Neutrophil (primary cell): ENCODE results near the gene TRNAU1AP.
"Not testable (repeated sequence)": the region's sequence is repeated elsewhere in the genome, so short reads cannot be mapped to it uniquely, and the experiment has no call there.

ENCODE experiments used
- H3K27ac ChIP-seq: fragments of 200-600 bp; sonication (generic); 2 replicates; pipeline ENCODE4 v1.5.1; 2016; ENCODE audit warnings: mild to moderate bottlenecking, moderate library complexity
- H3K27me3 ChIP-seq: fragments of 200-600 bp; sonication (generic); 2 replicates; pipeline ENCODE4 v1.6.0; 2016; ENCODE audit warnings: mild to moderate bottlenecking
- H3K36me3 ChIP-seq: fragments of 200-600 bp; sonication (generic); 2 replicates; pipeline ENCODE4 v1.5.1; 2017
- H3K4me1 ChIP-seq, 2 experiments: fragments of 200-600 bp in 1 of 2; sonication (generic) in 1 of 2; 1 replicate in 1 of 2; 2 replicates in 1 of 2; pipeline versions ENCODE4 v1.5.1 to v1.6.1; 2013 to 2016; ENCODE audit warnings: low read depth in 1 of 2, low read length in 1 of 2, mild to moderate bottlenecking in 1 of 2, moderate library complexity in 1 of 2; ENCODE audit not compliant: control insufficient read depth in 1 of 2, insufficient read depth in 1 of 2
- H3K4me3 ChIP-seq, 2 experiments: fragments of 200-600 bp in 1 of 2; sonication (generic) in 1 of 2; 1 replicate in 1 of 2; 2 replicates in 1 of 2; pipeline ENCODE4 v1.5.1; 2013 to 2016; ENCODE audit warnings: low read depth in 1 of 2, low read length in 1 of 2, mild to moderate bottlenecking in 1 of 2, moderate library complexity in 1 of 2
- H3K9me3 ChIP-seq: fragments of 200-600 bp; sonication (generic); 2 replicates; pipeline ENCODE4 v1.5.1; 2016
- TF ChIP-seq, protein P1 (sequence below): fragments of 200-600 bp; sonication (generic); IDR thresholded peaks from 2 replicates; pipeline ENCODE4 v1.5.1; 2016; ENCODE audit warnings: antibody characterized with exemption

TRNAU1AP gene

DNA sequence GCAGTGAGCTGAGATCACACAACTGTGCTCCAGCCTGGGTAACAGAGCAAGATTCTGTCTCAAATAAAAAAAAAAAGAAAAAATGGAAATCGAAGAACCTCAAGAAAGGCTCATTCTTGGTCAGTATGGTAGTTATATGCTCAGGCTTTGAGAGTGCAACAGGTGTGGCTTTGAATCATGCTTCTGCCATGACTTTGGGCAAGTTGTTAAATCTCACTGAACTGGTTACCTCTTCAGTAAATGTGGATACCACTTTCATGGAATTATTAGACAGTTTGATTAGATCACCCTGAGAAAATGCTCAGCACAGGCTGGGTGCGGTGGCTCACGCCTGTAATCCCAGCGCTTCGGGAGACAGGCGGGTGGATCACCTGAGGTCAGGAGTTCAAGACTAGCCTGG is 12.8 kb downstream of the TRNAU1AP start:
- Histone ChIP-seq H3K4me1 (no peaks in the 10 kb centered on the region), H3K27ac (no peak overlapping the region), H3K9me3 (no peaks in the 10 kb centered on the region), H3K36me3 (peaks cover 94% of the 10 kb centered on the region), H3K4me3 (no peak overlapping the region), H3K27me3 (no peaks in the 10 kb centered on the region)
- TF ChIP-seq, protein P1, sequence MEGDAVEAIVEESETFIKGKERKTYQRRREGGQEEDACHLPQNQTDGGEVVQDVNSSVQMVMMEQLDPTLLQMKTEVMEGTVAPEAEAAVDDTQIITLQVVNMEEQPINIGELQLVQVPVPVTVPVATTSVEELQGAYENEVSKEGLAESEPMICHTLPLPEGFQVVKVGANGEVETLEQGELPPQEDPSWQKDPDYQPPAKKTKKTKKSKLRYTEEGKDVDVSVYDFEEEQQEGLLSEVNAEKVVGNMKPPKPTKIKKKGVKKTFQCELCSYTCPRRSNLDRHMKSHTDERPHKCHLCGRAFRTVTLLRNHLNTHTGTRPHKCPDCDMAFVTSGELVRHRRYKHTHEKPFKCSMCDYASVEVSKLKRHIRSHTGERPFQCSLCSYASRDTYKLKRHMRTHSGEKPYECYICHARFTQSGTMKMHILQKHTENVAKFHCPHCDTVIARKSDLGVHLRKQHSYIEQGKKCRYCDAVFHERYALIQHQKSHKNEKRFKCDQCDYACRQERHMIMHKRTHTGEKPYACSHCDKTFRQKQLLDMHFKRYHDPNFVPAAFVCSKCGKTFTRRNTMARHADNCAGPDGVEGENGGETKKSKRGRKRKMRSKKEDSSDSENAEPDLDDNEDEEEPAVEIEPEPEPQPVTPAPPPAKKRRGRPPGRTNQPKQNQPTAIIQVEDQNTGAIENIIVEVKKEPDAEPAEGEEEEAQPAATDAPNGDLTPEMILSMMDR: no peak

DNA sequence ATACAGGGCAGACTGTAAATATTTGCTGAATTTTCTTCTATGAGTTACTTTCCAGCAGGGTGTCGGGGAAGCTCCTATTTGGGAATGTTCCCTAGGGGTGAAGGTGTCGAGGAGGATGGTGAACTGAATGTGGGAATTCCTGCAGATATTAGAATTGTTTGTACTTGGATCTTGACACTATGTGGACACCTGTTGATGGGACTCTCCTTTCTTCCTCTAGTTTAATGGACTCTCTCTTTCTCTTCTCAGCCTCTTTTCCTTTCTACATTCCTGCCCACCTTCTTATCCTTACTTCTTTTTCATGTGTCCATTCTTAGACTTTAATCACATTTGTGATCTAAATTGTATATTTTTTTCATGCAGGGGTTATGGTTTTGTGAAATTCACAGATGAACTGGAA is 14.0 kb downstream of the TRNAU1AP start:
- Histone ChIP-seq H3K4me1 (no peaks in the 10 kb centered on the region), H3K9me3 (no peaks in the 10 kb centered on the region), H3K36me3 (peaks cover 94% of the 10 kb centered on the region), H3K27me3 (no peaks in the 10 kb centered on the region), H3K4me3 (no peak overlapping the region), H3K27ac (no peak overlapping the region)
- TF ChIP-seq, protein P1: no peak

DNA sequence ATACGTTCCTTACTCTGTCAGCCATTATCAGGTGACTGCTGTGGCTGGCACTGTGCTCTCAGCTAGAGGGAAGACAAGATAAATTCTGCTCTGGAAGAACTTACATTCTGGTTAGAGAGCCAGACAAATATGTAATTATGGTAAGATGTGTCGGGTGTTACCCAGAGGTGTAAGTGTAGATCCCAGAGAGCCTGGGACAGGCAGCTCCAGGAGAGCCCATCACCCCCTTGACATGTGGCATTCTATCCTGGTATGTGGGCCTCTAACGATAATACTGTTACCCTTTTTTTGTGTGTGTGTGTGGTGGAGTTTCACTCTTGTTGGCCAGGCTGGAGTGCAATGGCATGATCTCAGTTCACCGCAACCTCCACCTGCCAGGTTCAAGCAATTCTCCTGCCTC is 19.0 kb downstream of the TRNAU1AP start:
- TF ChIP-seq, protein P1: no peak
- Histone ChIP-seq H3K27ac (no peak overlapping the region), H3K36me3 (peaks cover 87% of the 10 kb centered on the region), H3K4me3 (no peak overlapping the region), H3K4me1 (no peaks in the 10 kb centered on the region), H3K27me3 (no peaks in the 10 kb centered on the region), H3K9me3 (no peaks in the 10 kb centered on the region)

DNA sequence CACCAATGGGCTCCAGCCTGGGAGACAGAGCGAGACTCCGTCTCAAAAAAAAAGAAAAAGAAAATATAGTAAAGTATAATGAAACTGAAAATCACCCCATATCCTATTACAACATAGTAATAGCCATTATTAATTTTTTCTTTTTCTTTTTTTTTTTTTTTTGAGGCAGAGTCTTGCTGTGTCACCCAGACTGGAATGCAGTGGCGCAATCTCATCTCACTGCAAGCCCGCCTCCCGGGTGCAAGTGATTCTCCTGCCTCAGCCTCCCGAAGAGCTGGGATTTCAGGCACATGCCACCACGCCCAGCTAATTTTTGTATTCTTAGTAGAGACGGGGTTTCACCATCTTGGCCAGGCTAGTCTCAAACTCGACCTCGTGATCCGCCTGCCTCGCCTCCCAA is 20.0 kb downstream of the TRNAU1AP start:
- H3K9me3 ChIP-seq, H3K4me3 ChIP-seq, H3K27ac ChIP-seq, H3K4me1 ChIP-seq, H3K27me3 ChIP-seq: not testable (repeated sequence)
- peaks cover 87% of the 10 kb centered on the region for H3K36me3 ChIP-seq

DNA sequence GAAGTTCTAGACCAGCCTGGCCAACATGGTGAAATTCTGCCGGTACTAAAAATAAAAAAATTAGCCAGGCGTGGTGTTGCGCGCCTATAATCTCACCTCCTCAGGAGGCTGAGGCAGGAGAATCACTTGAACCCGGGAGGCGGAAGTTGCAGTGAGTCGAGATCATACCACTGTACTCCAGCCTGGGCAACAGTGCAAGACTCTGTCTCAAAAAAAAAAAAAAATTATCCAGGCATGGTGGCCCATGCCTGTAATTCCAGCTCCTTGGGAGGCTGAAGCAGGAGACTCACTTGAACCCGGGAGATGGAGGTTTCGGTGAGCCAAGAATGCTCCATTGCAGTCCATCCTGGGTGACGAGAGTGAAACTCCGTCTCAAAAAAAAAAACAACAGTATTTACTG is 20.7 kb downstream of the TRNAU1AP start:
- H3K4me3 ChIP-seq: no peak overlapping the region
- H3K36me3 ChIP-seq: peaks cover 87% of the 10 kb centered on the region
- TF ChIP-seq, protein P1: no peak
- no peak overlapping the region for H3K27ac ChIP-seq
- H3K27me3 ChIP-seq: no peaks in the 10 kb centered on the region
- H3K4me1 ChIP-seq: no peaks in the 10 kb centered on the region
- H3K9me3 ChIP-seq: no peaks in the 10 kb centered on the region

DNA sequence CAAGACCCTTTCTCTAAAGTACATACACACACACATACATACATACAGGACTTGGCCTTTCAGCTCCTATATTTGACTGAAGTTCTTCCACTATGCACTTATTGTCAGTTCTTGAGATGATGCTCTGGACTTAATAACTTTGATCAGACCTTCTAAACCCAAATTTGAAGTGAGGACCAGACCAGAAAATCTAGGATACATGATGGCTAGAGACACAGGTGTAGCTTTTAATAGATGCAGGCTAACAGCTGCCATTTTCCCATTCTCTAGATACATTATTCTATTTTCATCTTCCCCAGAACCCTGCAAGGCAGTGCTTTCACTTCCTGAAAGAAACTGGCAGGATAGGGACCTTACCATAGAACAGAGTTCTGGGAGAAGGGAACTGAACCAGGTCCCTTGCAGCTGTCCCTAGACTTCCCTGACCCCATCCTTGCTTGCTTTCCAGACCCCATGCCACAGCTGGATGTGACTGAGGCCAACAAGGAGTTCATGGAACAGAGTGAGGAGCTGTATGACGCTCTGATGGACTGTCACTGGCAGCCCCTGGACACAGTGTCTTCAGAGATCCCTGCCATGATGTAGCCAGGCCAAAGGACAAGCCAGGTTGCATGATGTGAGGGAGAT is 24.3 kb downstream of the TRNAU1AP start:
- Histone ChIP-seq H3K4me3 (no peak overlapping the region), H3K27ac (peak overlapping the region; percentile 6), H3K9me3 (no peaks in the 10 kb centered on the region), H3K27me3 (no peaks in the 10 kb centered on the region), H3K36me3 (peaks cover 64% of the 10 kb centered on the region), H3K4me1 (peaks cover 17 to 22% of the 10 kb centered on the region in 2 experiments)
- TF ChIP-seq, protein P1: no peak
